Tibial nerve (tissue), 4 donors: ENCODE measurements around the gene STAT5B. TPM values are rescaled to one million over a fixed set of nuclear protein-coding genes. Genes with fewer than 3 reads are reported as not detected.
A peak's percentile ranks its signal among the peaks of the same experiment; 100 is the strongest.

ENCODE experiments used
- DNase-seq, 2 donors: peaks; one replicate each; pipeline ENCODE4 v3.0.0-alpha.2; 2019; ENCODE audit warnings: low spot score in 2 of 2
- H3K27ac ChIP-seq, 4 donors: fragments of 200-600 bp; sonication (generic) in 3 of 4; one replicate each; pipeline ENCODE4 v1.5.1; 2017 to 2019; ENCODE audit warnings: mild to moderate bottlenecking in 1 of 4
- H3K27me3 ChIP-seq, 2 donors: fragments of 200-600 bp; sonication (generic) in 1 of 2; one replicate each; pipeline versions ENCODE4 v1.5.1 to v1.6.0; 2017 to 2019
- H3K36me3 ChIP-seq, 3 donors: fragments of 200-600 bp; sonication (generic); one replicate each; pipeline ENCODE4 v1.5.1; 2018 to 2019
- H3K4me1 ChIP-seq, 4 donors: fragments of 200-600 bp; sonication (generic) in 3 of 4; one replicate each; pipeline ENCODE4 v1.5.1; 2017 to 2019
- H3K4me3 ChIP-seq, 4 donors: fragments of 200-600 bp; sonication (generic) in 3 of 4; one replicate each; pipeline ENCODE4 v1.5.1; 2017 to 2019; ENCODE audit warnings: mild to moderate bottlenecking in 1 of 4, moderate library complexity in 1 of 4
- H3K9me3 ChIP-seq, 4 donors: fragments of 200-600 bp; sonication (generic) in 3 of 4; one replicate each; pipeline ENCODE4 v1.5.1; 2017 to 2019
- CTCF ChIP-seq, 5 experiments: fragments of 200-600 bp in 3 of 5; fragments of 450-650 bp in 2 of 5; sonication (generic) in 3 of 5; IDR thresholded peaks; one replicate each; pipeline ENCODE4 v1.5.1; 2016 to 2019; ENCODE audit warnings: antibody characterized with exemption in 5 of 5, mild to moderate bottlenecking in 3 of 5, moderate library complexity in 2 of 5
- EP300 ChIP-seq, 2 donors: sonication (generic); formaldehyde crosslinking; IDR thresholded peaks; one replicate each; pipeline ENCODE4 v1.6.1; 2017; ENCODE audit warnings: antibody characterized with exemption in 2 of 2, mild to moderate bottlenecking in 1 of 2
- POLR2A ChIP-seq, 2 donors: fragments of 450-650 bp; IDR thresholded peaks; one replicate each; pipeline ENCODE4 v1.6.1; 2017; ENCODE audit warnings: antibody characterized with exemption in 2 of 2, mild to moderate bottlenecking in 2 of 2, moderate library complexity in 2 of 2
- WGBS, 2 donors: methylation state at CpG; one replicate each; pipeline ENCODE4 v1.1.5; 2018; 5-methylcytosine and 5-hydroxymethylcytosine counted together
- total RNA-seq, 4 donors: library from RNA; depleted of rRNA; stranded (reverse); fragments of >200 nt; gene quantifications; one replicate each; pipeline ENCODE4 v1.1.0, GENCODE V29; 2016

Gene STAT5B
- total RNA-seq, 4 donors from 2014 or later, result 96.8 to 117 (median 104) TPM

GRCh38 chr17:42291129-42291528 is 14.9 kb upstream of the STAT5B start:
- Histone ChIP-seq H3K4me3 (no peak overlapping the region), H3K9me3 (no peaks in the 10 kb centered on the region), H3K27me3 (no peaks in the 10 kb centered on the region), H3K36me3 (peaks cover 0 to 60% (median 6%) of the 10 kb centered on the region in 3 donors), H3K27ac (peak overlapping the region in 1 of 4 donors; percentile 97), H3K4me1 (peaks cover 0 to 58% (median 17%) of the 10 kb centered on the region in 4 donors)
- 84 to 88% methylated on average over 11 of the region's 11 CpGs for WGBS, 2 donors
- TF ChIP-seq CTCF (IDR thresholded peaks at IDR 0.05), result no peak
- TF ChIP-seq POLR2A (IDR thresholded peaks at IDR 0.05), result no peak
- no peak for TF ChIP-seq EP300 (IDR thresholded peaks at IDR 0.05)
- no peak for DNase-seq

- no peak for DNase-seq
- peaks cover 0 to 64% (median 18%) of the 10 kb centered on the region in 4 donors for H3K4me1 ChIP-seq
- WGBS, 2 donors, result 73 to 81% methylated on average over 5 of the region's 5 CpGs
- TF ChIP-seq CTCF (IDR thresholded peaks at IDR 0.05), result no peak
- no peak for TF ChIP-seq EP300 (IDR thresholded peaks at IDR 0.05)
- no peak for TF ChIP-seq POLR2A (IDR thresholded peaks at IDR 0.05)
- no peaks in the 10 kb centered on the region for H3K9me3 ChIP-seq
- peaks cover 0 to 55% (median 3%) of the 10 kb centered on the region in 3 donors for H3K36me3 ChIP-seq
- no peaks in the 10 kb centered on the region for H3K27me3 ChIP-seq
- peak overlapping the region in 1 of 4 donors; percentile 97 for H3K27ac ChIP-seq
- H3K4me3 ChIP-seq, result no peak overlapping the region
Measured at GRCh38 chr17:42290577-42290976, 14.4 kb upstream of the STAT5B start.

- H3K36me3 ChIP-seq, result peaks cover 0 to 46% (median 0%) of the 10 kb centered on the region in 3 donors
- H3K27ac ChIP-seq, result peak overlapping the region in 3 of 4 donors; percentile 92 to 97 (median 97)
- H3K27me3 ChIP-seq, result no peaks in the 10 kb centered on the region
- WGBS, 2 donors, result 80 to 85% methylated on average over 9 of the region's 9 CpGs
- peaks cover 0 to 65% (median 18%) of the 10 kb centered on the region in 4 donors for H3K4me1 ChIP-seq
- peak overlapping the region in 2 of 4 donors; percentile 64 to 72 for H3K4me3 ChIP-seq
- TF ChIP-seq EP300 (IDR thresholded peaks at IDR 0.05) (no peak), CTCF (IDR thresholded peaks at IDR 0.05) (no peak), POLR2A (IDR thresholded peaks at IDR 0.05) (no peak)
- no peak for DNase-seq
- H3K9me3 ChIP-seq, result no peaks in the 10 kb centered on the region
Measured at GRCh38 chr17:42289611-42290181, 13.5 kb upstream of the STAT5B start.

GRCh38 chr17:42288803-42289610 is 12.8 kb upstream of the STAT5B start:
- Histone ChIP-seq H3K4me1 (peaks cover 0 to 66% (median 18%) of the 10 kb centered on the region in 4 donors), H3K27ac (peak overlapping the region; percentile 90 to 97 (median 94)), H3K9me3 (no peaks in the 10 kb centered on the region), H3K27me3 (no peaks in the 10 kb centered on the region), H3K4me3 (peak overlapping the region; percentile 58 to 74 (median 68)), H3K36me3 (peaks cover 0 to 39% (median 0%) of the 10 kb centered on the region in 3 donors)
- peak in 1 of 2 donors; percentile 15 for DNase-seq
- TF ChIP-seq EP300 (IDR thresholded peaks at IDR 0.05) (peak in 1 of 2 donors; percentile 11), POLR2A (IDR thresholded peaks at IDR 0.05) (no peak)
- 37 to 53% methylated on average over 19 to 25 of the region's 44 CpGs for WGBS, 2 donors

- Histone ChIP-seq H3K36me3 (peaks cover 0 to 31% (median 0%) of the 10 kb centered on the region in 3 donors), H3K4me1 (peaks cover 0 to 71% (median 18%) of the 10 kb centered on the region in 4 donors), H3K4me3 (peak within 1 kb of the TSS; percentile 58 to 74 (median 68)), H3K9me3 (no peaks in the 10 kb centered on the region), H3K27ac (peak within 1 kb of the TSS; percentile 90 to 97 (median 94)), H3K27me3 (no peaks in the 10 kb centered on the region)
- peak; percentile 58 to 78 for TF ChIP-seq POLR2A (IDR thresholded peaks at IDR 0.05)
- TF ChIP-seq EP300 (IDR thresholded peaks at IDR 0.05), result peak in 1 of 2 donors; percentile 70
- TF ChIP-seq CTCF (IDR thresholded peaks at IDR 0.05), result peak in 2 of 5 experiments; percentile 18 to 29
- peak; percentile 80 to 83 for DNase-seq
- WGBS, 2 donors, result 7 to 11% methylated on average over 29 to 49 of the region's 88 CpGs
Measured at GRCh38 chr17:42287977-42288802, 12.0 kb upstream of the STAT5B start, which contains the start of gene STAT5A. Gene STAT5A (plus strand): TSS chr17:42288498. CDS start chr17:42289412, 914 bp downstream.
